Measurements from ENCODE around the gene IL23A. TPM values are rescaled to one million over a fixed set of nuclear protein-coding genes. Genes with fewer than 3 reads are reported as not detected.
A peak's percentile ranks its signal among the peaks of the same experiment; 100 is the strongest.

Gene IL23A
- total and polyA plus RNA-seq, 2 donors from 2014 or later, result 0.88 TPM; not detected in 1

DNA sequence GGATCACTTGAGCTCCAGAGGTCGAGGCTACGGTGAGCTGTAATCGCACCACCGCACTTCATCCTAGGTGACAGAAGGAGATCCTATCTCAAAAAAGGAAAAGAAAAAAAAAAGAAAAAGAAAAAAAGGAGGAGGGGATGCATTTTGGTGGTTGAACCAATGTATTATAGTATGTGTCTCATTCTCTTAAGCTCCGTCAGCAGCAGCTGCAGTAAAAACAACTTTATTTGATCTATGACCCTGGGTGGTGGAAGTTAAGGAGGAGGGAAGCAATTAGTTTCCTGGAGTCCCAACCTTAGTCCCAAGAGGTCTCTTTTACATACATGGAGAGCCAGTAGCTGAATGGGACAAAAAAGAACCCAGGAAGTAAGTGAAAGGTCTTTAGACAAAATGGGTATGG lies 50.7 kb downstream of the IL23A start:
- Histone ChIP-seq H3K9ac (ENCODE audit: low read length in 3 of 3) (no peak overlapping the region), H3K27me3 (ENCODE audit: control insufficient read depth, insufficient read depth, low read length) (no peaks in the 10 kb centered on the region), H3K4me3 (ENCODE audit: low read length in 3 of 3) (no peak overlapping the region), H3K4me1 (ENCODE audit: control insufficient read depth in 2 of 3, insufficient read depth in 2 of 3, low read depth in 1 of 3, low read length in 3 of 3) (no peaks in the 10 kb centered on the region), H3K27ac (ENCODE audit: low read depth in 2 of 2, low read length in 2 of 2) (no peak overlapping the region), H3K9me3 (ENCODE audit: control insufficient read depth in 2 of 3, insufficient read depth in 1 of 3, low read length in 3 of 3) (no peaks in the 10 kb centered on the region), H3K36me3 (ENCODE audit: control insufficient read depth in 2 of 3, insufficient read depth in 3 of 3, low read length in 3 of 3) (no peaks in the 10 kb centered on the region)
- TF ChIP-seq, protein P1, sequence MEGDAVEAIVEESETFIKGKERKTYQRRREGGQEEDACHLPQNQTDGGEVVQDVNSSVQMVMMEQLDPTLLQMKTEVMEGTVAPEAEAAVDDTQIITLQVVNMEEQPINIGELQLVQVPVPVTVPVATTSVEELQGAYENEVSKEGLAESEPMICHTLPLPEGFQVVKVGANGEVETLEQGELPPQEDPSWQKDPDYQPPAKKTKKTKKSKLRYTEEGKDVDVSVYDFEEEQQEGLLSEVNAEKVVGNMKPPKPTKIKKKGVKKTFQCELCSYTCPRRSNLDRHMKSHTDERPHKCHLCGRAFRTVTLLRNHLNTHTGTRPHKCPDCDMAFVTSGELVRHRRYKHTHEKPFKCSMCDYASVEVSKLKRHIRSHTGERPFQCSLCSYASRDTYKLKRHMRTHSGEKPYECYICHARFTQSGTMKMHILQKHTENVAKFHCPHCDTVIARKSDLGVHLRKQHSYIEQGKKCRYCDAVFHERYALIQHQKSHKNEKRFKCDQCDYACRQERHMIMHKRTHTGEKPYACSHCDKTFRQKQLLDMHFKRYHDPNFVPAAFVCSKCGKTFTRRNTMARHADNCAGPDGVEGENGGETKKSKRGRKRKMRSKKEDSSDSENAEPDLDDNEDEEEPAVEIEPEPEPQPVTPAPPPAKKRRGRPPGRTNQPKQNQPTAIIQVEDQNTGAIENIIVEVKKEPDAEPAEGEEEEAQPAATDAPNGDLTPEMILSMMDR (IDR thresholded peaks at IDR 0.05; ENCODE audit: borderline replicate concordance, extremely low read depth, insufficient read depth), result no peak
- no peak for FAIRE-seq
- intact Hi-C loops (cut with DNase I), result no loop called here
- DNase-seq, result peak in 3 of 5 donors; percentile 16 to 81 (median 60)

Other genes with a start within 250 kb of the IL23A start
- 76.8 TPM for gene PA2G4, start 234.3 kb upstream of the IL23A start, total RNA-seq
- 72.4 TPM for gene PA2G4, start 234.3 kb upstream of the IL23A start, polyA plus RNA-seq (ENCODE audit: insufficient read depth, low read depth, low replicate concordance)
- gene RPL41, start 222.3 kb upstream of the IL23A start, total RNA-seq, result 2,987 TPM
- 5,602 TPM for gene RPL41, start 222.3 kb upstream of the IL23A start, polyA plus RNA-seq (ENCODE audit: insufficient read depth, low read depth, low replicate concordance)
- gene ZC3H10, start 220.6 kb upstream of the IL23A start, total RNA-seq, result 8.6 TPM
- gene ZC3H10, start 220.6 kb upstream of the IL23A start, polyA plus RNA-seq (ENCODE audit: insufficient read depth, low read depth, low replicate concordance), result 2.4 TPM
- gene ESYT1, start 210.6 kb upstream of the IL23A start, total RNA-seq, result 104 TPM
- 40.4 TPM for gene ESYT1, start 210.6 kb upstream of the IL23A start, polyA plus RNA-seq (ENCODE audit: insufficient read depth, low read depth, low replicate concordance)
- gene MYL6B, start 186.3 kb upstream of the IL23A start, total RNA-seq, result 48.2 TPM
- gene MYL6B, start 186.3 kb upstream of the IL23A start, polyA plus RNA-seq (ENCODE audit: insufficient read depth, low read depth, low replicate concordance), result 142 TPM
- 1,630 TPM for gene MYL6, start 180.5 kb upstream of the IL23A start, total RNA-seq
- gene MYL6, start 180.5 kb upstream of the IL23A start, polyA plus RNA-seq (ENCODE audit: insufficient read depth, low read depth, low replicate concordance), result 4,190 TPM
- gene SMARCC2, start 149.4 kb upstream of the IL23A start, total RNA-seq, result 112 TPM
- gene SMARCC2, start 149.4 kb upstream of the IL23A start, polyA plus RNA-seq (ENCODE audit: insufficient read depth, low read depth, low replicate concordance), result 18.8 TPM
- gene RNF41, start 117.0 kb upstream of the IL23A start, total RNA-seq, result 45.5 TPM
- gene RNF41, start 117.0 kb upstream of the IL23A start, polyA plus RNA-seq (ENCODE audit: insufficient read depth, low read depth, low replicate concordance), result 17.6 TPM
- 31.0 TPM for gene NABP2, start 114.5 kb upstream of the IL23A start, total RNA-seq
- 42.3 TPM for gene NABP2, start 114.5 kb upstream of the IL23A start, polyA plus RNA-seq (ENCODE audit: insufficient read depth, low read depth, low replicate concordance)
- 5.1 TPM for gene SLC39A5, start 108.8 kb upstream of the IL23A start, total RNA-seq
- gene SLC39A5, start 108.8 kb upstream of the IL23A start, polyA plus RNA-seq (ENCODE audit: insufficient read depth, low read depth, low replicate concordance), result 164 TPM
- 46.4 TPM for gene ANKRD52, start 80.5 kb upstream of the IL23A start, total RNA-seq
- gene ANKRD52, start 80.5 kb upstream of the IL23A start, polyA plus RNA-seq (ENCODE audit: insufficient read depth, low read depth, low replicate concordance), result 8.6 TPM
- gene COQ10A, start 71.9 kb upstream of the IL23A start, total RNA-seq, result 14.5 TPM
- 30.0 TPM for gene COQ10A, start 71.9 kb upstream of the IL23A start, polyA plus RNA-seq (ENCODE audit: insufficient read depth, low read depth, low replicate concordance)
- gene CS, start 38.6 kb upstream of the IL23A start, total RNA-seq, result 166 TPM
- 105 TPM for gene CS, start 38.6 kb upstream of the IL23A start, polyA plus RNA-seq (ENCODE audit: insufficient read depth, low read depth, low replicate concordance)
- gene CNPY2, start 22.9 kb upstream of the IL23A start, total RNA-seq, result 112 TPM
- gene CNPY2, start 22.9 kb upstream of the IL23A start, polyA plus RNA-seq (ENCODE audit: insufficient read depth, low read depth, low replicate concordance), result 156 TPM
- 83.0 TPM for gene PAN2, start 4.9 kb upstream of the IL23A start, total RNA-seq
- 27.1 TPM for gene PAN2, start 4.9 kb upstream of the IL23A start, polyA plus RNA-seq (ENCODE audit: insufficient read depth, low read depth, low replicate concordance)
- gene STAT2, start 21.2 kb downstream of the IL23A start, total RNA-seq, result 120 TPM
- 27.2 TPM for gene STAT2, start 21.2 kb downstream of the IL23A start, polyA plus RNA-seq (ENCODE audit: insufficient read depth, low read depth, low replicate concordance)
- not detected for gene APOF, start 24.0 kb downstream of the IL23A start, total RNA-seq
- gene APOF, start 24.0 kb downstream of the IL23A start, polyA plus RNA-seq (ENCODE audit: insufficient read depth, low read depth, low replicate concordance), result not detected
- 9.2 TPM for gene TIMELESS, start 110.5 kb downstream of the IL23A start, total RNA-seq
- gene TIMELESS, start 110.5 kb downstream of the IL23A start, polyA plus RNA-seq (ENCODE audit: insufficient read depth, low read depth, low replicate concordance), result 5.5 TPM
- gene MIP, start 115.8 kb downstream of the IL23A start, total RNA-seq, result not detected
- not detected for gene MIP, start 115.8 kb downstream of the IL23A start, polyA plus RNA-seq (ENCODE audit: insufficient read depth, low read depth, low replicate concordance)
- gene SPRYD4, start 129.7 kb downstream of the IL23A start, total RNA-seq, result 4.0 TPM
- 6.0 TPM for gene SPRYD4, start 129.7 kb downstream of the IL23A start, polyA plus RNA-seq (ENCODE audit: insufficient read depth, low read depth, low replicate concordance)
- 2.5 TPM for gene GLS2, start 149.3 kb downstream of the IL23A start, total RNA-seq
- 5.6 TPM for gene GLS2, start 149.3 kb downstream of the IL23A start, polyA plus RNA-seq (ENCODE audit: insufficient read depth, low read depth, low replicate concordance)
- 71.3 TPM for gene RBMS2, start 182.9 kb downstream of the IL23A start, total RNA-seq
- 8.5 TPM for gene RBMS2, start 182.9 kb downstream of the IL23A start, polyA plus RNA-seq (ENCODE audit: insufficient read depth, low read depth, low replicate concordance)

Data from kidney (tissue), 14 donors.